Activated CD4-positive, alpha-beta T cell treated with anti-CD3 and anti-CD28 coated beads for 48 hours (primary cell): ENCODE data around the gene POLR1E.
"Not testable (repeated sequence)": the region's sequence is repeated elsewhere in the genome, so short reads cannot be mapped to it uniquely, and the experiment has no call there.

Source experiments
- DNase-seq: peaks from one replicate; pipeline ENCODE4 v3.0.0-alpha.2; 2020

The POLR1E gene

DNA sequence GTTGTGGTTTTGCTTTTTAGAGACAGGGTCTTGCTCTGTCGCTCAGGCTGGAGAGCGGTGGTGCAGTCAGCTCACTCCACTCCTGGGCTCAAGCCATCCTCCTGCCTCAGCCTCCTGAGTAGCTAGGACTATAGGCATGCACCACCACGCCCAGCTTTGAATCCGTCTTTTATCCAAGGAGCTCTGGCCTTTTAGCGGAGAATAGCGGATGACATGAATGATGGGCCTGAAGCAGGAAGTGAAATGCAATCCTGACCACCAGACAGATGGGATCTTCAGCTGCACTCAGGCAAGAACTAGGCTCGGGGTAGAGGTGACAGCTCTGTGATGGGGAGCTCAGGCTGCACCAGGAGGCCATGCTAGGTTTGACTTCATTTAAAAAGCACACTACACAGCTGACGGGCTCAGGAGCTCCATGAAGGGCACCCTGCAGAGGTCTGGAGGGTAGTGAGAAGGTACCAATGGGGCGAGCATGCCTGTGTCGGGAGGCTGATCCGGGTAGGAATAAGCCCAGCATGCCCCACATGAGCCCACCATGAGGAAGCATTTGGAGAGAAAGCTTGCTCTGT lies 21.9 kb downstream of the POLR1E start:
- DNase-seq: no peak

DNA sequence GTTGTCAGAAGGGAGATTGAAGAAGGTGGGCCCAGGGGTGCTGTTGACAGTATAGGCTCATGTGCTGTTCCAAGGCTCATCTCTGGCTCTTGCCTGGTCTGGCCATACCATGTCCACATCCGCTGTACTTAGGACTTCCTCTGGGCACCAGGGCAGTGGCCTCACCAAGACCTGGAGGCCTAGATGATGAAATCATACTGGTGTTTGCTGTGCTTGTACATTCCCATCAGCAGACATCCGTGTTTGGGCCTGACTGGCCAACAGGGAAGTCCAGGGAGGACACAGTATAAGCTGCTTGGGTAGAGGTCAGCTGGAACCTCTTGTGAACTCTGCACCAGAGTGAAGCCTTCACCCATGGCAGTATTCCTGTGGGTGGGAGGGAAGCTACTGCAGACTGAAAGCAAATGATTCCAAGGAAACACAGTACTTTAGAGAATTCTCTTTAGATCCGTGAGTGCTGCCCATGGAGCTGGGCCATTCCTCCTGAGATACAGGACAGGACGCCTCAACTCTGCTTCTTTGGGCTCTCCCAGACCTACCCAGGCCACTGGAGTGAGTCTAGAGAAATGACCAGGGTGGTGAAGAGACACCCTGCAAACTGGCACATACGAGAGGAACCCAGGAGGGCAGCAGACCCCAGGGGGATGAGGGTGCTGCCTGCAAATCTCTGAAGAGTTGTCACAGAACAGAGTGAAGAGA lies 22.5 kb downstream of the POLR1E start:
- no peak for DNase-seq

DNA sequence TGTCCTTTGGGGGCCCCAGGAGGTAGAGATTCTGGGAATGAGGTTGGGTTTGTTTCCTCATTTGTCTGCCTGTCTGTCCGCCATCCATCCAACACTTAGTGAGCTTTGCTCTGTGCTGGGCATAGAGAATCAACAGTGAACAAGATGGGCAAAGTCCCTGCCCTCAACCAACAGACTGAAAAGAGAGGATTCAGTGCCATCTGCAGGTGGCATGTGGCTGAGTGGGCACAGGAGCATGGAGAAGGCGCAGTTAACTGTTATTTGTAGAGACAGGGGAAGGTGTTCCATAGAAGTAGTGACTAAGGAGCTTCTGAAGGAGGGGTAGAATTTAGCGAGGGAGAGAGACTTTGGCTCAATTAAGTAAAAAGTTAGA lies 23.1 kb downstream of the POLR1E start:
- no peak for DNase-seq

DNA sequence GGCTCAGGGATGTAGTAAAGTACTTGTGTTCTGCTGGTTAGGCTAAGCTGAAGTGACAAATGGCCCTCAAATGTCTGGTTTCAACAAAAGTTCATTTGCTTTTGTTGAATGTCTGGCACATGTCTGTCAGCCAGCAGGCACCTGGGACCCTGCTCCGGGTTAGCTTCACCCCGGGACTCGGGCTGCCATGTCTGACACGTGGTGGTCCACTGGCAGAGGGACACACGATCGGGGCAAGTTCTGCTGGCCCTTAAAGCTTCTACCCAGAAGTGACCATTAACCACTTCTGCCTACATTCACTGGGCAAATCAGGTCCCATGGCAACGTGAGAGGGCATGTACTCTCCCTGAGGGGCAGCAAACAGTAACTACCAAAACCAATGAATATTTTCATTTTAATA lies 23.8 kb downstream of the POLR1E start:
- no peak for DNase-seq

DNA sequence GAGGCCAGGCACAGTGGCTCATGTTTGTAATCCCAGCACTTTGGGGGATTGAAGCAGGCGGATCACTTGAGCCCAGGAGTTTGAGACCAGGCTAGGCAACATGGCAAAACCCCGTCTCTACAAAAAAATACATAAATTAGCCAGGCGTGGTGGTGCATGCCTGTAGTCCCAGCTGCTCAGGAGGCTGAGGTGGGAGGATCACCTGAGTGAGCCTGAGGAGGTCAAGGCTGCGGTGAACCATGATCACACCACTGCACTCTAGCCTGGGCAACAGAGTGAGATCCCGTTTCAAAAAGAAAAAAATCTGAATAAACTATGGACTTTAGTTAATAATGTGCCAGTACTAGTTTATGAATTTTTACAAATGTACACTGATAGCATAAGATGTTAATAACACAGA lies 24.3 kb downstream of the POLR1E start:
- DNase-seq: not testable (repeated sequence)

DNA sequence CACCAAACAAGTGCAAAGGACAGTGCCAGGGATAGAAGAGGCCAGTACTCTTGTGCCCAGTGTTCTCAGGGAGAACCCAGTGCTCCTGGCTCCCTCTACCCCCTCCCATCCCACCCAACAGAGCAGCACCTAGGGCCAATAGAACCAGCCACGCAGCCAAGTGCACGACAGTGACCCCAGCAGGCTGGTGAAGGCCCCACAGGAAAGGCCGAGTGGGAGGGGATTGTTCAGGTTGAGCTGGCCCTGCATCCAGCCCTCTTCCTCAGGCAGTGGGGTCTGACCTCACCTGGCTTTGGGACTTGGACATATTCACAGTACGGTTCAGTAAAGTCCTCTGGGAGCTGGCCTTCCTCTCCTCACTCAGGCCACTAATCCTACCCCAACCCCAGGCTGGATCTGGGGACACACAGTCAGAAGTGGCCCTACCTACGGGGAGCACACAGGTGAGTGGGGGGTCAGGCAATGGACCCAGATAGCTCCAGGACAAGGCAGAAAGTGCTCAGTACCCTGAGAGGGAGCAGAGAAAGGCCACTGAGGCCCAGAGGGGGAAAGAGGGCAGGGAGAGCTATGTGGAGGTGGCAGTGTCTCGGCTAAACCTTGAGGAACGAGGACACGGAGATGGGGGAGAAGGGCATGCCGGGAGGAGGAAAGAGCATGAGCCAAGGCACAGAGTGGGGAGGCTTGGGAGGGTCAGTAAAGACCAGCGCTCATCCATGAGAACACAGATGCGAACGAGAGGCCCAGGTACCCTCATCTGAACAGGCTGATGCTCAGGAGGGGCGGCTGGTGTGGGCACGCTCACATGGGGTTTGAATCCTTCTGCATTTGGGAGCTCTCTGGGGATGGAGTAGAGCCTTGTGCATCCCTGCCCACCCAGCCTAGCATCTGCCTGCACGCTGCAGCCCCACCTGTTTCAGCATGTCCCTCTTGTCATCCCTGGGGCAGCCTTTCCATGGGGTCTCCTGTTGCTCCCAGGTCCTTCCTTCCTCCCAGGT lies 25.6 kb downstream of the POLR1E start:
- no peak for DNase-seq

DNA sequence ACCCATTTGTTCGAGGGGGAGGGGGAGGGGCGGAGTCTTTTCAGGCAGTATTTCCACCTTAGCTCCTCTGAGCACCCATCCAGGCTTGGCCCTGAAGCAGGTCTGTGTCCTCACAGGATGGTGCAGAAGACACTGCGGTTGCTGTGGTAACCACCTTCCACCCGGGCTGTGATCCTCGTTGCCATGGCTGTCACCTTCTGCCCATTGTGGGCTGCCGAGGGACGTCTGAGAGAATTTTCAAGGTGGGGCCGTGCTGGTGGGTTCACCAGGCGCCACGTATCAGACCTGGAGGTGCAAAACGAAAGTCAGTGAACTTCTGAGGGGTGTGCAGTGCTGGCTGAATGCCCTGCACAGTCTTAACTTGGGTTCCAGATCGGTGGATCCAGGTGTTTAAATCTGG lies 26.7 kb downstream of the POLR1E start:
- DNase-seq: no peak

DNA sequence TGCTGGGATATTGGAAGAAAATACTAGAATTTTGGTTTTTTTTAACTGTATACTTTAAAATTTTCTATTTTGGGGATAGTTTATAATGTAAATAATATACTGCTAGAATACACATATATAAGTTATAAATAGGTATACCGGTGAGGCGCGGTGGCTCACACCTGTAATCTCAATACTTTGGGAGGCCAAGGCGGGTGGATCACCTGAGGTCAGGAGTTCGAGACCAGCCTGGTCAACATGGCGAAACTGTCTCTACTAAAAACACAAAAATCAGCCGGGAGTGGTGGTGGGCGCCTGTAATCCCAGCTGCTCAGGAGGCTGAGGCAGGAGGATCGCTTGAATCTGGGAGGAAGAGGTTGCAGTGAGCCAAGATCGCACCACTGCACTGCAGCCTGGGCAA lies 28.7 kb downstream of the POLR1E start:
- not testable (repeated sequence) for DNase-seq

DNA sequence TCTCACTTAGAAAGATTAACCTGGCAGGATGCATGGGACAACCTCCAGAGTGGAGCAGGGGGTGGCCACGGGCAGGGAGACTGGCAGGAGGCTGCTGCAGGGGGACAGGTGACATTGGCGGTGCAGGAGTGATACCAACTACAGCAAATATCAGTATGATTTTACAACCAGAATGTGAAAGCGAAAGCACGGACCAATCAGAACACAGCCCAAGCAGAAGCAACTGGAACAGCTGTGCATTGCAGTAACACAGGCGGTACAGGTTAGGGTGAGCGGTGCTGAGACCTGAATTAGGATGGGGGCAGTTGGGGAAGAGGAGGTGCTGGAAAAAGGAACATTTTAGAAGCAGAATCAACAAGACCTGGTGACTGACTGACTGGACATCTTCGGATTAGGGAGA lies 29.3 kb downstream of the POLR1E start:
- DNase-seq: no peak

DNA sequence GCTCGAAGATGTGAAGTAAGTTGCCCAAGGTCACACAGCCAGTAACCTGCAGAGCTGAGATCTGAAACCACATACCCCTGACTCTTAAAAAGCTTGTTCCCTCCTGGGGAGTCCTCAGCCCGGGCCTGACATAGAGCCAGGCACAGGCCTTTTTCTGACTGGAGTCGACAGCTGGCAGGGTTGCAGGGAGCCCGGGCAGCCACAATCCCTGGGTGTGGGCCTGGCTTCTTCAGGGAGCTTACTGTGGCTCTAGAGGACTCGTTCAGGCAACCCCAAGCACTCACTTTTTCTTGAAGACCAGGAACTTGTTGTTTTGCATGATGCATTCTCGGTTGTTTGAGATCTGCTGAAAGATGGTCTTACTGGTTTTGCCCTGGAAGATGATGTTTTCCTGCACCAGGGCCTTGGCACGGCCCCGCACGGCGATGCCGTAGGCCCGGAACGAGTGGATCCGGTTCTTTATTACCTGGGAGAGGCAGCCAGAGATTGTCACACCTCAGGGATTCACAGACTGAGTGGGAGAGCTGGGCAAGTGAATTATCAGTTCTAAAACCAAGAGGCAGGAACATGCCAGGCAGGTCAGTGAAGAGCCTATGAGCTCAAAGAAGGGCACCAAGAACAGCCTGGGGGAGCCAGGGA lies 30.0 kb downstream of the POLR1E start:
- DNase-seq: no peak

DNA sequence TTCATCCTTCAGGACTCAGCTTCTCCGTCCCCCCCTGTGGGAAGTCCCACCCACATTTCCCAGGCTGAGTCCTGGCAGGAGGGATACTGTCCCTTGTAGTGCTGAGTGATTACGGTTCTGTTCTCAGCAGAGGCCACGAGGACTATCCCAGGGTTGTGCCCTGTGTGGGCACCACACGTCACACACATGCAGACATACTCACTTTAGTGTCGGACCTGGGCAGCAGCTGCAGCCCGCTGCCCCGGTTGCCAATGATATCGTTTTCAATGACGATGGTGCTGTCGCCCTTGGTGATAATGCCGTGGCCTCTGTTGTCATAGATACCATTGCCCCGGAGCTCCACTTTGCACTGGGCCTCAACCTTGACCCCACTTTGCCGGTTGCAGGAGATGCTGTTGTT lies 32.2 kb downstream of the POLR1E start:
- DNase-seq: no peak

DNA sequence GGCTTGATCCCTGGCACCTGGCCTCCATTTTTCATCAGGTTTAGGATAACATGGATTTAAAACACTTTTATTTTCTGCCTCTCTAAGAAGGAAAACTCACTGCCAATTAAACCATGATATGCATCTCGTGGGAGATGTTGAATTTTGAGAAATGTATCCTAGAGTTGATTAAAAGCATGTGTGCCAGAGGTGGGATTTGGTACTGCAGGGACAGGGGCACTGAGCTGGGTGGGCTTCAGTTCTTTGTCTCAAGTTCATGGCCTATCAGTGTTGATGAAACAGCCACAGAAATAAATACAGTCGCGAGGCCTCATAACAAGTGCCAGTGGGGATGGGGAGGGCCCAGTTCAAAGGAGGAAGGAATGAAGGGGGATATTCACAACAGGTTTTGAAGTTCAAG lies 34.9 kb downstream of the POLR1E start:
- DNase-seq: no peak

DNA sequence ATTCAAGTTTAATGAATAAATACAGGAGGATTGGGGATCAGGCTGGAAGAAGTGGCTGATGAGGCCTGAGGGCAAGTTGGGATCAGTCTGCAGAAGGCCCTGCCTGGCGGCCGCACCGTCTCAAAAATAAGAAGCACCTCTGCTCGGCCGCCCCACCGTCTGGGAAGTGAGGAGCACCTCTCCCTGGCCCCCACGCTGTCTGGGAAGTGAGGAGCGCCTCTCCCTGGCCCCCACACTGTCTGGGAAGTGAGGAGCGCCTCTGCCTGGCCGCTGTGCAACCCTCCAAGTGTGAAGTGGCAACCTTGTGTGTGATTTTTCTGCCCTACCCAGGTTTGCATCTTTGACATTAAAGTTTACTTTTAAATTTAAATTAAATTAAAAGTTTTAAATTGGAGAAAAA lies 35.4 kb downstream of the POLR1E start:
- no peak for DNase-seq

DNA sequence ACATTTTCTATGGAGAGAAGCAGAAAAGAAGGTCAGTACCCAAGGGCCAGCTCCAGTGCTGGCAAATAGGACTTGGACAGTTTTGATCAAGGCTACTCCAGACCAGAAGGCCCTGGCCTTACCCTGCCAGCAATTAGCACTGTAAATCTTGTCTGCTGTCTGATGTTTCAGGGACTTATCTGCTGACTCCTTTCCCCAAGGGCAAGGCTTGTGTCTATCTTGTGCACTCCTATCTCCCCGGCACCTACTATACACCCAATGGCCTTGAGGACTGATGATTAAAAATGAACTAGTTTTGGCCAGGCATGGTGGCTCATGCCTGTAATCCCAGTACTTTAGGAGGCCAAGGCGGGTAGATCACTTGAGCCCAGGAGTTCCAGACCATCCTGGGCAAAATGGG lies 37.2 kb downstream of the POLR1E start:
- no peak for DNase-seq

DNA sequence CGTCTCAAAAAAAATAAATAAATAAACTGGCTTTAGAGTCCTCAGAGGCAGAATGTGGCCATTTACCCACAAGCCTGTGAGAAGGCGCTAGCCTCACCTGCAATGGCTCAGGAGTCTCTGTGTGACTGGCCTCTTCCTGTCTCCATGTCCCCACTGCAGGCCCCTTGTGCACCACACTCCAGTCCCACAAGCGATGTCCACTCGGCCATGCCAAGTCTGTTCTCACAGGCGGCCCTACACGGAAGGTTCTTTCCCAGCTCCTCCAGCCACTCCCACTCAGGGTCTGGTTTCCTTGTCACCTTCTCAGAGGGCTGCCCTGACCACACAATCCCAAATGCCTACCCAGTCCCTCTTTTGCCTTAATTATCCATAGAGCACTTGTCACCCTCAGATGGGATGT lies 38.2 kb downstream of the POLR1E start:
- DNase-seq: no peak

DNA sequence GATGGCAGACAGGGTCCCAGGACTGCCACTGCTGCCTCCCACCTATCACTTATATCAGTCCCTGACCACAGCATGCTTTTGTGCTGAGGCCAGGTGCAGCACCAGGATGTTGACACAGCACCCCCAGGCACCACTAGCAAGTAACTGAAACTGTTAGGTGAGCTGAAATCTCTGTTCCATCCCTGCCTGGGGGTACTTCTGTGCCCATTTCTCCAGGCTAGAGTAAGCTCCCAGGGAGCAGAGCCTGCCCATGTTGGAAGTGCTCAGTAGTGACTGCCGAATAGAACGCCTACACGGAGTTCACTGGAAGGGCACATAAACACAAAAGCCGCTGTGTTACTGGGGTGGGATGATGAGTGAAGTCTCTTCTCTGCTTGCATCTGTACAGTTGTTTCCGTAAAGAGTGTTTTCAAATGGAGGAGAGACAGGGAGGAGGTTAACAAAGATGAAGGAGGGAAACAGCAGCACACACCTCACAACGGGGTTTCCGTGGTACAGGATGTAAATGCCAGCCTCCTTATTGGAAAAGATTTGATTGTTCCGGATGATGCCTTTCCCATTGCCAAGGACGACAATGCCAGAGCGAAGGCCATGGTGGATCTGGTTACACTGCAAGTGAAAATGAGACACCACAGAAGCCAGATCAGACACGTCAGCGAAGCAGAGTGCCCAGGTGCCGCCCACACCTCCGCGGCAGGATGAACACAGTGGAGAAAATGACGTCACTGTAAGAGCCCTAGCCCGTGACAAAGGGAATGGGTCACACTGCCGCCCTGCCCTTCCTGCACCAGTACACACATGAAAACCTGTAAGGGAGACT lies 43.1 kb downstream of the POLR1E start:
- DNase-seq: peak; percentile 82

DNA sequence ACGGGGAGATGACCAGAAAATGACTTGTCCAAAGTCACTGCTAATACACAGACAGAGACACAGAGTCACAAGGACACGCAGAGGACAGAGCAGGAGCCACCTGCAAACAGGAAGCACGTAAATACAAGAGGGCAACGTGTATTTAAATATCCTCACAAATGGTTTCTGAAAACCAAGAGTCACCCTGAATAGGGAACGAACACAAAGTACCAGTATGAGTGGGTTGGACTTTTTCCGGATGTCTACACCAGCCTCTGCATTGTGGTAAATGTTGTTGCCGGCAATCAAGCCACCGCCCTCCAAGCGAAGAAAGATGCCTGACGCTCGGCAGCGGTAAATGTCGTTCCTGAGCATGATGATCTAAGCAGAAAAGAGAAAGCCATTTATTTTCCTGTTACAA lies 46.0 kb downstream of the POLR1E start:
- DNase-seq: peak; percentile 23

DNA sequence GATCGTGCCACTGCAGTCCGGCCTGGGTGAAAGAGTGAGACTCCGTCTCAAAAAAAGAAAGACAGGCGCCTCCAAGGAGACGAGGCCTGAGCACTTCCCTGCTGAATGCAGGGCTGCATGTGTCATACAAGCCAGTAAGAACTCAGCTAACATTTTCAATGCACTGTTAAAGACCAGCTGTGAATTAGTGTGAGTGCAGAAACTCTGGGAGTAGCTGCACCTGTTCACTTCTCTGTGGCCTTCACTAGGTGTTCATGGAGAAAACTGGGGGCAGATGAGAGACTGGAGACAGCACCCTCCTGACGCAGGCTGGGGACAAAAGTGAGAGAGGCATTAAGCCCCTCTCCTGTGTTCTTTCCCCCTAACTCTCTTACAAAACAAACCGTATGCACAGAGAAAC lies 48.7 kb downstream of the POLR1E start:
- no peak for DNase-seq

DNA sequence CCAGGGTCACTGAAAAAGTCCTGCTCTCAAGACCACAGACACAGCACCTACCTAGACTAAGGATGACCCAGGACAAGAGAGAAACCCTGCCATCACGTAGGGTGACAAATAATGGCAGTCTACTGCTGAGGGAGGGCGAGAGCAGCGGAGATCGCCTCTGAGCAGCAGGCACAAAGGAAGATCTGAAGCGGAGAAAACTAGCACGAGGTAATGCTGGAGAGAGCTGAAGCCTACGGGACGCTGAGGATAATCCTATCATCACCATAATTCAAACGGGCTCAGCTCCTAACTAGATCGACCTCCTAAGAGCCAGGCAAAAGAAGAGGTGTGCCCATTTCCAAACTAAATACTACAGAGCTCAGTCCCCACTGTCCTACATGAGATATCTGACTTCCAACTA lies 49.2 kb downstream of the POLR1E start:
- DNase-seq: no peak

DNA sequence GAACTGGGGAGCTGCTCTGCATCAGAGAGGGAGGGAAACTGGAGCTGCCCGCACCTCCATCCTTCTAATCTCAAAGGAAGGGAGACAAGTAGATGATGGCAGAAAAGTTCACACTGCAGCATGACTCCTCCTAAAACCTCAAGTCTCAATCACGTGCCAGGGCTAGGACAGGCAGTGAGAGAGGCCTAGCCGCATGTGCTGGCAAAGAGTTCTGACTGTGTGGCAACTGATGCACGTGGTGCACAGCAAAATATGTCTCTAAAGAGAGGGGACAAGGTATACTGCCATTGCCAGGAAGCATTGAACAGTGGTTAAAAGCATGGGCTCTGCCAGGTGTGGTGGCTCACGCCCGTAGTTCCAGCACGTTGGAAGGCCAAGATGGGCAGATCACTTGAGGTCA lies 52.4 kb downstream of the POLR1E start:
- no peak for DNase-seq

DNA sequence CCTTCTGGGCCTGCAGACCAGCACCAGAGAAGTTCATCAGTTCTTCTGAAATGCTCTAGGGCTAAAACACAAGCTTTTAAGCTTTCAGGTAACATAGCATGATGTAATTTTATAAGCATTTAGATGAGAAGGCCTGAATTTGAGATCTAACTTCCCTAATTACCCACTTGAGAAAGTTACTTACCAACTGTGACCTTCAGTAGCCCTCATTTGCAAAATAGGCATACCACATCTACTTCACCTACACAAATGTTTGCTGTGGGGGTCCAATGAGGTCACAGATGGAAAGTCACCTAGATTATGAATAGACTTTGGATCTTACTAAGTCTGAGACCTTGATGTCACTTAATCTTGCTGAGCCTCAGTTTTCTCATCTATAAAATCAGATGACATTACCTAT lies 53.9 kb downstream of the POLR1E start:
- no peak for DNase-seq

DNA sequence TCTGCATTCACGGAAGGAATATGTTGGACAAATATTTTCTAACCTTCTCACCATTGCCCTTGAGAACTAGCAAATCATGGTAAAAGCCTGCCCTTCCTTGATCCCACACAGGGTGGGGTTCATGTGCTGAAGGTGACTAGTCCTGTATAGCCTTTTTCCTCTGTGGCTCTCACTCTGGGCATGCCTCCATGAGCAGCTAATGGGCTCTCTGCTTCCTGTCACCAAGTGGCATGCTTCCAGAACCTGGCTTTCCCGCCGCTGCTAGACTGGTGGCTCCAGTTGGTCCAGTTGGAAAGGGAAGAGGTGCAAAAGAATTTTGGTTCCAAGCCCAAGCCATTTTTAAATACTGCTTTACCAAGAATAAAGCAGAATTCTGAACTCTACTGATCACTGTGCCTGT lies 54.9 kb downstream of the POLR1E start:
- no peak for DNase-seq

DNA sequence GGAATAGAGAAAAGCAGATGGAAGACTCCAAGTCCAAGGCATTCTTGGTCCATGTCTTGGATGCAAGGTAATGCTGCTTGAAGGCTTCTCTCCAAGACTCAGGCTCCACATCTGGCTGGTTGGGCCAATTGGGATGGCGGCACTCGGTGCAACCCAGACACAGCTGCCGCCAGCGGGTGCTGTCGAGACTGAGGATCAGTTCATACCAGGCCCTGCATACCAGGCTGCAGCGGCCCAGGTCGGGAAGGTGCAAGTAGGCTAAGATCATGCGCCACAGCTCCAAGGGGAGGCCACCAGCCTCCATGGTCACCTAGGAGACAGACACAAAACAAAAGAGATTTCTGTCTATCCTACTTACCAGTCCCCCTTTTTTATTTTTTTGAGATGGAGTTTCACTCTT lies 55.7 kb downstream of the POLR1E start:
- DNase-seq: no peak
